HG03159 (cell line): Measurements from ENCODE around the gene ABHD17B.
"Not testable (repeated sequence)": the region's sequence is repeated elsewhere in the genome, so short reads cannot be mapped to it uniquely, and the experiment has no call there.

Experiments used
- ATAC-seq: cut with Tn5 transposase; IDR thresholded peaks from one replicate; pipeline ENCODE4 v1.9.1; 2021; ENCODE audit warnings: mild to moderate bottlenecking, moderate library complexity; ENCODE audit not compliant: unreplicated experiment

ABHD17B gene

DNA sequence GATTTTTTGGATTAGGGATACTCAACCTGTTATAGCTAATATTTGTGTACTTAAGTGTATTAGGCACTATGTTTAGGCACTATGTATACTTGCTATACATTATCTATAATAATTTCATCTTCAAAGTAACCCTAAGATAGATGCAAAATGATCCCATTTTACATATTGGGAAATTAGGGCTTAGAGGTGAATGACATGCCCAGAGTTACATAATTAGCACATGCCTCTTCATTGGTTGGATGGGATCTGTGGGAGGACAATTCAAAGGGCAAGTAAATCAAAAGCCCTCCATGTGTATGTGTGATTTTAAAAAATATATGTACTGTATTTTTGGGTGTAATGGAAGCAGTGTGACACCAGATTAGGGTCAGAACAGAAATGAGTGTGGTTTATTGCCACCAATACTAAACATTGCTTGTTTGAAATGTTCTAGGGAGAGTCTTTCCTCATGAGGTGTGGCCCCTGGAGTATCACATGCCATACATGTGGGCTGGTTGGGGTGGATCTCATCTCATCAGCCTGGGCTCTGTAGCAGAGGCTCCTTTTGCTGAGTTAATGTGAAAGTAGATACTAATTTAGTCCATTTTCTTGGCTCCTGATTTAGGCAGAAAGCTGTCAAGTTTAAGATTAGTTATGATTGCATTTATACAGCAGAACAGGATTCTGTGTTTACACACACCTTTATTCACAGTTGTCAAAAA is 6.0 kb upstream of the ABHD17B start:
- ATAC-seq: peak; percentile 77

DNA sequence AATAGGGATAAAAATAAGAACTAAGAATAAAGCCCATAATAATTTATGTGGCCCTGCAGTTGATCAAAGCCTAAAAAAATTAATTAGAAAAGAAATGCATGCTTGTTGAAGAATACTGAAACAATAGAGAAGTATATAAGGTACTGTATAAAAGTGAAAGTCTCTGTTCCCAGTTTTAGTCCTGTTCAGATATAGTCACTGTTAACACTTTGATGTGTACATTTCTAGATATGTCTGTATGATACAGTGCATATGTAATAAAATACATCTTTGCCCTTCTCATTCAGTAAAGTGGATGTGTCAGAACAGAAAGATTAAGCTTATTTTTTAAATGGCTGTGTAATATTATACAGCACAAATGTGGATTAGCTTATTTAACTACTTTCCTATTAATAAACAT is 4.5 kb upstream of the ABHD17B start:
- ATAC-seq: no peak

DNA sequence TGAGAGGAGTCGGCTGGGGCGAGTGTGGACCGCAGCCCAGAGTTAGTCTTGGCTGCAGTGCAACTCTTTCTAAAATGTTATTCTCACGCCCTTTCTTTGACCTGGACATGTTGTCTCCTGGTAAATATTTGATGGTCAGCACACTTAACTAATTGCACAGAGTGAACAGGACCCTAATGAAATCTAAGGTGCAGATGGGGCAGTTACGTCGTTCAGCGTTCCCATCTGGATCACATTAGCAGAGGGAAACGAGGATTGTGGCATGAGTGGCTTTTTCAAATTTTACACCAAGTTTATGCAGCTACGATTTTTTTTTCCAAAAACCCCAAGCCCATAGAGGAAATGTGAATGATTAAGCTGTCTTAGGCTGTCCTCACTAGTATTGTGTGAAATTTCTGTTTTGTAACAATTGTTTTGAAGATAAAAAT is 929 bp upstream of the ABHD17B start:
- no peak for ATAC-seq

DNA sequence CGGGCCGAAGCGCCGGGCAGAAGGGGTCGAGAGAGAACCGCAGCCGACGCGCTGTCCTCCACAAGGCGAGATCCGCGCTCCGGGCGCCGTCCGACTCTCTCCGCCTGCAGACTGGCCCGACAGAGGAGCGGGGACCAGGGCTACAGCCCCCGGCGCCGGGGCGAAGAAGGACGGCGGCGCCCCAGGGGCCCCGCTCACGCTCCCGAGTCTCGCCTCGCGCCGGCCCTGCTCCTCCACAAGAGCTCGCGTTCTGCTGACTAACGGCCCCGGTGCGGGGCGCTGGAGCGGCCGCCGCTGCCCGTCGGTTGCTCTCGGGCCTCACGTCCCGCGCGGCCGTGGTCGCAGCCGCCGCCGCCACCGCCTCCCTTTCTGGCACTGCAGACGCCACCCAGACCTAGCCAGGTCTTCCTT is 338 bp downstream of the ABHD17B start:
- peak; percentile 19 for ATAC-seq

DNA sequence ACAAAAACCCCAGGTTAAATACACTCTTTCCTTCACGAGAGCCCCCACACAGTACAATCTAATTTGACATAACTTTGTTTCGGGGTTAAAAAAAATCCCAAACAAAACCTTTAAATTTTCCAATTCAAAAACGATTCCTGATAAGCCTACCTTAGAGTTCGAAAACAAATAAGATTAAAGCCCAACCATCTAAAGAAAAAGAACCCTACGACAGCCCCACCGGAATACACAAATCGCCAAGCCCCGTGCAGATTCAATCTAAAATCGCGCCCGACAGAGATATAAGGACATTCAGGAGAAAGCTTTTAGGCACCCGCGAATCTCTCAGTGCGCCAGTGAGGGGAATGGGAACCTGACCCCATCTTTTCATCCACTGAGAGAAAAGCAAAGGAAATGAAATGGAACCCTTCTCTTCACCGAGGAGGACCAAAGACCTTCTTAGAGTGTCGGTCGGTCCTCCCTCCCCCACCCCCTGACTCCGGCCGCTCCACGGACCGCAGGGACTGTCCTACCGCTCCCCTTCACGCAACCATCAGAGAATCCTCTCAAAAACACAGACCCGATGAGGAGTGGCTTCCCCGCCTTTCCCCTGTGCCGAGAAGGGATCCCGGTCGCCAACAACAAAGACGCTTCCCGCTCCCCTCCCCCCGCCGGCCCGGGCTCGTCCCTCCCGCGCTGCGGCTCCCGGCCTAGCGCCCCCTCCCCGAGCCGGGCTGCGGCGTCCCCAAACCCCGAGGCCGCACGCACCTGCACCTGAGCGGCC is 925 bp downstream of the ABHD17B start:
- no peak for ATAC-seq

DNA sequence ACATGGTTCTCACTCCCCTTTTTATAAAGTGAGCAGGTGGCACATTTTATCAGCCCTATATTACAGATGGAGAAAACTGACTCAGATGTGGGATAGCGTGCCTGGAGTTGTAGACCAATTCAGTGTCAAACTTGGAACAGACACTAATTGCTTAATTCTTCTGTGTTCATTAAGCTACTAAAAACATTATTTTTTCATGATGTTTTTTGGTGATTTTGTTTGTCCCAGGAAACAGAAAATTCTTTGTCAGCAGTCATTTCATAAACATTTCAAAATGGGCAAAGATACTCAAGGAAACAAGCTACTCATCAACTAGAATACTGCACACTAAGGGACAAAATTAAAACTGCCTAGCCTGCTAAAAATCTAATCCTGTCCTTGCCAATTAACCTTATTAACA is 2.2 kb downstream of the ABHD17B start:
- no peak for ATAC-seq

DNA sequence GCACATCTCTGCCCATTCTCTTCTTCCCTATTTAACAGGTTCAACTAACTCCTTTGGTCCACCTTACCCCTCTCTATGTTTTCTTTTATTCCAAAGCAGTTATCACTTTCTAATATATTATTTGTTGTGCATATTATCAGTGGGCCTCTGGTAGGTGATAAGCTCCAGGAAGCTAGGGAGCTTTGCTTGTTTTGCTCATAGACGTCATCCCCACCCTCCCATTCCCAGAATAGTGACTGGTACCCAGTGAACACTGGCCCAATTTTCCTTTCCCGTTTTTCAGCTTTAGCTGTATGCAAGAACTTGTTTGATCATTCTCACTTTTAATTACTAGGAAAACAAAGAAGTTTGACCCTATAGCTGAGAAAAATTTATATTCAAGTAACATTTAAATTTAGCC is 6.9 kb downstream of the ABHD17B start:
- ATAC-seq: no peak

DNA sequence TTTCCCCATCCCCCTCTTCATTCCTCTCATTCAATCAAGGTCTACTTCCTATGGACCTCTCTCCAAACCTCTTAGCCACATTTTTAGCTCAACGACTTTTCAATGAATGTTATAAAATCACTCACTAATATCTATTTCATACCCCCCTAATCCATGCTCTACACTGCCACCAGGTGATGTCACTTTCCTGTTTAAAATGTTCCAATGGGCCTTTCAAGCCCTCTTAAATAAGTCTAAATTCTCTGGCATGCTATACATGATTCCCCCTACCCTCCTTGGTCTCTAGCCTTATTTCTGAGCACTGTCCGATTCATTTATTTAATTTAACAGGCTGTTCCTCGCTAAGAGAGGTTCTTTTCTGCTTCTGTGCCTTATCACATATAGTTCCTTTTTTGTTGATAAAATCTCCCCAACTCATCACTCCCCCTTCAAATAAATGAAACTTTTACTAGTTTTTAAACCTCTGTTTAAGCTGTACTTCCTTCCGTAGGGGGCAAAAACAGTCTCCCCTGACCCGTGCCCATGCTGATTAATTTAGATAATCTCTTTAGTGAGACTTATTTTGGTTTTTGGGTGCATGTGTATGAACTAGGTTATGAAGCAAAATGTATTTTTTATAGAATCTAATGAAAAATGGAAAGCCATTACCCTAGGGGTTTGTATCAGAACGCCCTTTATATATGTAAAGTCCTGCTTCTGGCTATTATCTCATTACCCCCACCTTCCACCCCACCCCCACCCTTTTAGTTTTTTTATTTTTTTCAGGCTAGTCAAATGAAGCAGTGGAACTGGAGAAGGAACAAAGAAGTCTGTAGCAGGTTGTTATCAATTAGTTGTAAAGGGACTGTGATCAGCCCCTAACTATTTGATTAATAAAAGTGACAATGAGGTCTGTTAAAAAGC is 9.0 kb downstream of the ABHD17B start:
- ATAC-seq: no peak

DNA sequence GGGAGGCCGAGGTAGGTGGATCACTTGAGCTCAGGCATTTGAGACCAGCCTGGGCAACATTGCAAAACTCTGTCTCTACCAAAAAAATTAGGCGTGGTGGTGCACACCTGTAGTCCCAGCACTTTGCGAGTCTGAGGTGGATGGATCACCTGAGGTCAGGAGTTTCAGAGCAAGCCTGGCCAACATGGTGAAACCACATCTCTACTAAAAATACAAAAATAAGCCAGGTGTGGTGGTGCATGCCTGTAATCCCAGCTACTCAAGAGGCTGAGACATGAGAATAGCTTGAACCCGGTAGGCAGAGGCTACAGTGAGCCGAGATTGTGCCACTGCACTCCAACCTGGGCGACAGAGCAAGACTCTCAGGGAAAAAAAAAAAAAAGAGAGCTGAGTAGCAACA is 12.2 kb downstream of the ABHD17B start:
- ATAC-seq: not testable (repeated sequence)

DNA sequence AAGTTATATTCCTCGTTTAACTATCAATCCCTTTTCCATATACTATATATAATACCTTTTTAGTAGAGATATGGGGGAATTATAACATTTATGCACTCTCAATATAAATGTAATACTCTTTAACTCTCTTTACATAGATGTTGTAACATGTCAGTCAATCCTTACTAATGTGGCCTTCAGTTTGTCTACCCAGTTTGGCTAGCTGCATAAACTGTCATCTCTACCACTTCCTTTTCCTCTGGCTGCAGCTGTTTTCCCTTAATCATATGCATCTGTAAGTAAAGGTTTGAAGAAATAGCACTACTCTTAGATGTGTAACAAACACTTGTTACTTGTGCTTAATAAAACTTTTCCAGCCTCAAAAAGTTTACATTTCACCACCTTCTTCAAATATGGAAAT is 13.4 kb downstream of the ABHD17B start:
- ATAC-seq: no peak

DNA sequence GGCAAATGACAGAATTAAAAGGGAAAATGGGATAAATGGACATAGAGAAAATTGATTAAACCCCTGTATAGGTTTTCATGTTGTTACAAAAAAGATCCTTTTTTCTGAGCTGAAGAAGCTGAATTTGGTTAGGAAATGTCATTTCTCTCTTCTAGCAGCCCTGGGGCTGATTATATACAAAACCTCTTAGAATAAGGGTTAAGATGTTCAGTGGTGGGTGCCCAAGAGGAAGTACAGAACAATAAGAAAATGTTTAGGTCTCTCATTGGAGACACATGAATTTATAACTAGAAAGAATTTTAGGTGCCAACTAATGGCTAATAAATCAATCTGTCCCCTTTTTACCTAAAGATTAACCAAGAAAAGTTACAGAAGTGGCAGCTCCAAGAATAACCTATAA is 14.2 kb downstream of the ABHD17B start:
- ATAC-seq: no peak

DNA sequence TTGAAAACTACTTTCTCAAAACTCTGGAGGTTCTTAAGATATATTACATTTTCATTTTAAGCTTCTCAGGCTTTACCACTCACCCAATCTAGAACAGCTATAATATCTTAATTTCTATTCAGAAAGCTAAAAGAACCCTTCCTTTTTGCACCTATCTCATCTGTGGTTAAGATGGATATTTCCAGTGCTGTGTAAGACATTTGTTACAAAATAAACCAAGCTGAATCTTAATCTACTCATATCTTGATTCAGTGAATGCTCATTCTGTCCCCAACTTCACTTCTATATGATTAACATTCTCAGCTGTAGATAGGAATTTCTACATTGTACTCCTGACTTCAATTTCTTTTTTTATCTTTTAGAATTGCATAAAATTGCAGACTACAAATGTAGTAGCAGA is 15.0 kb downstream of the ABHD17B start:
- ATAC-seq: no peak

DNA sequence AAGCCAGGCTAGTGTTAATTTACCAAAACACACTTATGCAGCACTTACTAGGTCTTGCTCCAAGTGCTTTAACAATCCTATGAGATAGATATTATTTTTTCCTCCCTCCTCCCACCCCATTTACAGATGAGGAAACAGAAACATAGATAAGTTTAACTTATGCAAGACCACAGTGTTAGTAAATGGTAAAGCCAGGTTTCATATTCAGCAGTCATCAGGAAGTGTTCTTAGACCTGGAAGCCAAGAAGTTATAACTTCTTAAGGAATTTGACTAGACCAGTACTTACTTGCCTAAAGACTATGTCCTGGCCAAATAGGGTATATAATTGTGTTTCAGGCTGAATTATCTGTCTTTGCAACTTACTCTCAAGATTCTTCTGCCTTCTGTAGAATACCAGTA is 15.9 kb downstream of the ABHD17B start:
- no peak for ATAC-seq

DNA sequence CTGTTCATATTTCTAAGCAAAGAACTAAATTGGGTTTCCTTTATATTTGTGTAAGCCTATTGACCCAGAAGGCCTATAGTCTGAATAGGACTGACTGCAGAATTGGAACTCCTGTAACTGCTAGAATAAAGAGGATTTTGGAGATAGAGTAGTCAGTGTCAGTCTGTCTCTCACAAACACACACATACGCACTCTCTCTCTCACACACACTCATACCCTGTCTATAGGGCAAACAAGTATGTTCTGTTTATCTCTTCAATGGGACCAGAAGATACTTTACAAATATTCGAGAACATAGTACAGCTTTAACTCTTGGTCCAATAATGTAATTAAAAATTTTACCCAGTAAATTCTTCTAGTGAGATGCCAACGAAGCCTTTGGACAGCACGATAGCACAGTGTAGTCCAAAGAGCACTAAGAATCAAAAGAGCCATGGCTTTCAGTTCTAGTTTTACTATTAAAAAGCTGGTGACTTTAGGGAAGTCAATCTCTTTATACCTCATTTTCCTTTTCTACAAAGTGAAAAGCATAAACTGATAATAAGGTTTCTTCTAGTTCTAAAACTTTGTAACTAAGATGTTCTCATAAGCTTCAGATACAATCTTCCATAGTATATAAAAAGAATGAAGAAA is 19.3 kb downstream of the ABHD17B start:
- peak; percentile 58 for ATAC-seq

DNA sequence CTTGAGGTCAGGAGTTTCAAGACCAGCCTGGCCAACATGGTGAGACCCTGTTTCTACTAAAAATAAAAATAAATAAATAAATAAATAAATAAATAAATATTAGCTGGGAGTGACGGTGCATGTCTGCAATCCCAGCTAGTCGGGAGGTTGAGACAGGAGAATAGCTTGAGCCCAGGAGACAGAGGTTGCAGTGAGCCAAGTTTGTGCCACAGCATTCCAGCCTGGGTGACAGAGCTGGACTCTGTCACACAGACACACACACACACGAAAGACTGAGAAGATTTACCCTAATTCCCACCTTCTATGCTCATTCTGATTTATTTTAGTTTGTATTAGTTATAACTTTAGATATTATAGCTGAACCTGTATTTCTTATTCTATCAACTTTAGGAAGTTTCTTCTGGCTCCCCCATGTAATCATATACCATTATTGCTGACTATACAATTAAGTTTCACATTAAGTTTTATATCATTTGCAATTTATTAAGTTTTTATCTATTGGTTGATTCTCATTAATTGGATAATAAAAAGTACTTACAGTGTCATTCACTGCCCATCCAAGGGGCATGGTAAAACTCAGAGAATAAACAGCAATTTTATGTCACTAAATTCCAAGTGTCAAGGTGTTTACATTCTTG is 20.8 kb downstream of the ABHD17B start:
- ATAC-seq: no peak

DNA sequence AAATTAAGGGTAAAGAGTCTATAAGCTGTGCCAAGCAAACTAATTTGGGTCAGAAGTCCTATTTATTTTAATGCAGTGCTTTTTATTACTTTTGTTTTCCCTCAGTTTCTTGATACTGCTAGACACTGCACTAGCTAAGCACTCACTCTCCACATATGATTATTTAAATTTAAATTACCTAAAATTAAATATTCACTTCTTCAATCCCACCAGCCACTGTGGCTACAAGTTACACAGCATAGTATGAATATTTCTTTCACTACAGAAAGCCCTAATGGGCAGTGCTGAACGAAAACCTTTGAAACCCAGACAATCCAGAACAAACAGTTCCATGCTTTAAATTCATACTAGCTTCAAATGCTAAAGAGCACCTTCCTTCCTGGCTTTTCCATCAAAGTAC is 23.6 kb downstream of the ABHD17B start:
- ATAC-seq: no peak

DNA sequence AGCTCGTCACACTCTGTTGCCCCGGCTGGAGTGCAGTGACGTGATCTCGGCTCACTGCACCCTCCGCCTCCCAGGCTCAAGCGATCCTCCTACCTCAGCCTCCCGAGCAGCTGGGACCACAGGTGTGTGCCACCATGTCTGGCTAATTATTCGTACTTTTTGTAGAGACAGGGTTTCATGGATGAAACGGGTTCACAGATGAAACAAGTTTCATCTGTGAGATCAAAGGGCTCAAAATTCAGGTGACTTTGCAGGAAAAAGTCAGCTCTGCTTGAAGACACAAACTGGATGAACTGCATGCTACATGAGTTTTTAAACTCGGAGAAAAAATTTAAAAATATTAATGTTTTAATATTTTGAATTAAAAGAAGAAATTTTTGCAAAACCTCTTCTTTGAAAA is 24.5 kb downstream of the ABHD17B start:
- ATAC-seq: no peak

DNA sequence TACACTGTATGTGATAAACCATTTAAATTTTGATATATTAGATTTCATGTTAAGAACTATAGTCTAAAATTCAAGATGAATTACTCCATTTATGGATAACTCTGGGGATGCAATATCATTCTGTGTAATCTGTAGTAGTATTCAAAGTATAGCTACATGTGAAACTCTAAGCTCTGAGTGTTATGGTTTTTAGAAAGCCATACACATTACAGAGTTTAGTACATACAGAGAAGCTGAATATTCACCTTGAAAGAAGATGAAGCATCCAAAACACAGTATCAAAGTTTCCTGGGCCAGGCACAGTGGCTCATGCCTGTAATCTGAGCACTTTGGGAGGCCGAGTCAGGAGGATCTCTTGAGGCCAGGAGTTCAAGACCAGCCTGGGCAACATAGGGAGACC is 25.0 kb downstream of the ABHD17B start:
- no peak for ATAC-seq

DNA sequence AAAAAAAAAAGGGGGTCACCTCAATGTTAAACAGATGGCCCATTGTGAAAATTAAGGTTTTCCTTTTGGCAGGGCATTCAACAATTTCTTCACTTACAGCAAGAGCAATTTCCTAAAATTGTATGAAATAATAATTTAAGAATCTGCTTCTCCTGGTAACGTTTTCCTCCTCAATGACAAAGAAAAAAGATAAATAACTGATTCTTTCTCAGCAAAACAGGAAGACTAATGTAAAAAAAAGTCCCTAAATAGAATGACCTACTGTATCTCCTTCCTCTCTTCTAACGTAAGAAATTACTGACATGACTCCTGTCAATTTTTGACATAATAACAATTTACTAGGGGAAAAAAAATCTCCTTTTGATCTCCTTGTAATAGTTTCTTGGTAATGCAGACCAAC is 25.5 kb downstream of the ABHD17B start:
- ATAC-seq: no peak

DNA sequence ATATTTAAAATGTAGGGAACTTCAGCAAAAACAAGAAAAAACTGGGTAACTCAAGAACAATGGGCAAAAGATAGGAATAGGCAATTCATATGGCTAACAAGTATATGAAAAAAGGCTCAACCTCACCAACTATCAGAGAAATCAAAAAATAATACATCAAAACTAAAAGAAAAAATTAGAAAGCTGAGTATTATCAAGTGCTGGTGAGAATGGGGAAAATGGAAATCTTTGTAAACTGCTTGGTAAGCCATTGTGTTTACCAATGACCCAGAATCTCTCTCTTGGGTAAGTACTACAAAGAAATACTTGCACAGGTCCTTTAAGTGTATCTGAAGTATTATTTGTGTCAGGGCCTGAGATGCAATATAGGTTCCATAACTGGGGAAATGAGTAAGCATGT is 27.0 kb downstream of the ABHD17B start:
- ATAC-seq: no peak
